ENCODE measurements around the gene HBA1. TPM values are rescaled to one million over a fixed set of nuclear protein-coding genes. Genes with fewer than 3 reads are reported as not detected.
A peak's percentile ranks its signal among the peaks of the same experiment; 100 is the strongest.
"Not testable (repeated sequence)": the region's sequence is repeated elsewhere in the genome, so short reads cannot be mapped to it uniquely, and the experiment has no call there.

Gene HBA1
- 100 to 1,000 TPM; 481 to 856 (median 780) TPM for polyA plus RNA-seq (ENCODE audit: insufficient read length in 4 of 4)

DNA sequence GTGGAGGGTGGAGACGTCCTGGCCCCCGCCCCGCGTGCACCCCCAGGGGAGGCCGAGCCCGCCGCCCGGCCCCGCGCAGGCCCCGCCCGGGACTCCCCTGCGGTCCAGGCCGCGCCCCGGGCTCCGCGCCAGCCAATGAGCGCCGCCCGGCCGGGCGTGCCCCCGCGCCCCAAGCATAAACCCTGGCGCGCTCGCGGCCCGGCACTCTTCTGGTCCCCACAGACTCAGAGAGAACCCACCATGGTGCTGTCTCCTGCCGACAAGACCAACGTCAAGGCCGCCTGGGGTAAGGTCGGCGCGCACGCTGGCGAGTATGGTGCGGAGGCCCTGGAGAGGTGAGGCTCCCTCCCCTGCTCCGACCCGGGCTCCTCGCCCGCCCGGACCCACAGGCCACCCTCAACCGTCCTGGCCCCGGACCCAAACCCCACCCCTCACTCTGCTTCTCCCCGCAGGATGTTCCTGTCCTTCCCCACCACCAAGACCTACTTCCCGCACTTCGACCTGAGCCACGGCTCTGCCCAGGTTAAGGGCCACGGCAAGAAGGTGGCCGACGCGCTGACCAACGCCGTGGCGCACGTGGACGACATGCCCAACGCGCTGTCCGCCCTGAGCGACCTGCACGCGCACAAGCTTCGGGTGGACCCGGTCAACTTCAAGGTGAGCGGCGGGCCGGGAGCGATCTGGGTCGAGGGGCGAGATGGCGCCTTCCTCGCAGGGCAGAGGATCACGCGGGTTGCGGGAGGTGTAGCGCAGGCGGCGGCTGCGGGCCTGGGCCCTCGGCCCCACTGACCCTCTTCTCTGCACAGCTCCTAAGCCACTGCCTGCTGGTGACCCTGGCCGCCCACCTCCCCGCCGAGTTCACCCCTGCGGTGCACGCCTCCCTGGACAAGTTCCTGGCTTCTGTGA, at the start of gene HBA1:
Gene HBA1, plus strand, starts transcription at position 204 of the 906 bp plus-strand sequence. Its CDS starts 37 bp downstream, at position 241.
- DNase-seq (ENCODE audit: low read depth in 4 of 4, low spot score in 2 of 4): not testable (repeated sequence)

GRCh38 chr16:129075-129474, 47.4 kb upstream of the HBA1 start:
- DNase-seq (ENCODE audit: low read depth in 4 of 4, low spot score in 2 of 4): no peak

DNA sequence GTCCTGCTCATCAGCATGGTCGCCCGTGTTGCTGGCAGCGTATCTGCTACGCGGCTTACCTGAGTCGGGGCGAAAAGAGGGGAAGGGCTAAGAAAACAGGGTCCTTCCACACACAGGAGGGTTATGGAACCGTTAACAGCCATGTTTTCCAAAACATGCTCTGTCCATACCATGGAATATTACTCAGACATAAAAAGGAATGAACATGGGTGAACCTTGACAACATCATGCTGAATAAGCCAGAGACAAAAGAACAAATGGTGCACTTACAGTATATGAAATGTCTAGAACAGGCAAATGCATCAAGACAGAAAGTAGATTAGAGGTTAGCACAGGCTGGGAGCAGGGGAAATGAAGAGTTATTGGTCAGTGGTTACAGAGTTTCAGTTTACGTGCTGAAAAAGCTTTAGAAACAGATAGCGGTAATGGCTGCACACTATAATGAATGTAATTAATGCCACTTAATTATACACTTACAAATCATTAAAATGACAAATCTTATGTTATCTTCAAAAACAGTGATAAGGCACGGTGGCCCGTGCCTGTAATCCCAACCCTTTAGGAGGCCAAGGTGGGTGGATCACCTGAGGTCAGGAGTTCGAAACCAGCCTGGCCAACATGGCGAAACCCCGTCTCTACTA, 45.8 kb upstream of the HBA1 start:
- DNase-seq (ENCODE audit: low read depth in 4 of 4, low spot score in 2 of 4): no peak

DNA sequence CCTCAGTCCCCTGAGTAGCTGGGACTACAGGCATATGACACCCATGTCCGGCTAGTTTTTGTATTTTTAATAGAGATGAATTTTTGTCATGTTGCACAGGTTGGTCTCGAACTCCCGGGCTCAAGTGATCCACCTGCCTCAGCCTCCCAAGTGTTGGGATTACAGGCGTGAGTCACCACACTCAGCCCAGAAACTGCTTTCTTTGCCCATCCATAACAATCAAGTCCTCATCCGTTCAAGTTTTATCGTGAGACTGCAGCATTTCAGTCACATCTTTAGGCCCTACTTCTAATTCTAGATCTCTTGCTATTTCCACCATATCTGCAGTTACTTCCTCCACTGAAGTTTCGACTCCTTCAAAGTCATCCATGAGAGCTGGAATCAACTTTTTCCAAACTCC, 44.4 kb upstream of the HBA1 start:
- no peak for DNase-seq (ENCODE audit: low read depth in 4 of 4, low spot score in 2 of 4)

DNA sequence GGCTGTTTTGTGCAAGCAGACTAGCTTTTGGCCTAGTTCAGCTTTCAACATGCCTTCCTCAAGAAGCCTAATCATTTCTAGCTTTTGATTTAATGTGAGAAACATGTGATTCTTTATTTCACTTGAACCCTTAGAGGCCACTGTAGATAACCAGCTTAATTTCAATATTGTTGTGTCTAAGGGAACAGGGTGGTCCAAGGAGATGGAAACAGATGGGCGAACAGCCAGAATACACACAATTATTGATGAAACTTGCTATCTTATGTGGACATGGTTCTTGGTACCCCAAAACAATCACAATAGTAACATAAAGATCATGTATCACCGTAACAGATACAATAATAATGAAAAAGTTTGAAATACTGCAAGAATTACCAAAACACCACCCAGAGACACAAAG, 42.8 kb upstream of the HBA1 start:
- no peak for DNase-seq (ENCODE audit: low read depth in 4 of 4, low spot score in 2 of 4)

GRCh38 chr16:138049-138417, 38.4 kb upstream of the HBA1 start:
- no peak for DNase-seq (ENCODE audit: low read depth in 4 of 4, low spot score in 2 of 4)

DNA sequence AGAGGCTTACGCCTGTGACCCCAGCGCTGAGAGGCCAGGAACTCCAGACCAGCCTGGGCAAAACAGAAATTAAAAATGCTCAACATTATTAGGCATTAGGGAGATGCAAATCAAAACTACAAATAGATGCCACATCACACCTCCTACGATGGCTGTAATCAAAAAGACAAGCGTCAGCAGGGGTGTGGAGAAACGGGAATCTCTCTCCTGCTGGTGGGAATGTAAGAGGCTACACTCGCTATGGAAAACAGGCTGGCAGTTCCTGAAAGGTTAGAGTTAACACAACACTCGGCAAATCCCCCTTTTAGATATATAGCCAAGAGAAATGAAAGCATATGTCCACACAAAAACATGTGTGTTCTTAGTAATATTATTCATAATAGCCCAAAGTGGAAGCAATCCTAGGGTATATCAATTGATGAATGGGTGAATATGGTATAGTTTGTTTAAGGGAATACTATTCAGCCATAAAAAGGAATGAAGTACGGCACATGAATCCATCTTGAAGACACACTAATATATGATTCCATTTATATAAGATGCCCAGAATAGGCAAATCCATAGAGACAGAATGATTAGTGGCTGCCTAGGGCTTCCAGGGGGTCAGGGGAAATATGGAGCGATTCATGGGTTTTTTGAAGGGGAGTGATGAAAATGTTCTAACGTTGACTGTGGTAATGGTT, 36.2 kb upstream of the HBA1 start:
- no peak for DNase-seq (ENCODE audit: low read depth in 4 of 4, low spot score in 2 of 4)

GRCh38 chr16:142405-142967, 34.0 kb upstream of the HBA1 start:
- DNase-seq (ENCODE audit: low read depth in 4 of 4, low spot score in 2 of 4): no peak

DNA sequence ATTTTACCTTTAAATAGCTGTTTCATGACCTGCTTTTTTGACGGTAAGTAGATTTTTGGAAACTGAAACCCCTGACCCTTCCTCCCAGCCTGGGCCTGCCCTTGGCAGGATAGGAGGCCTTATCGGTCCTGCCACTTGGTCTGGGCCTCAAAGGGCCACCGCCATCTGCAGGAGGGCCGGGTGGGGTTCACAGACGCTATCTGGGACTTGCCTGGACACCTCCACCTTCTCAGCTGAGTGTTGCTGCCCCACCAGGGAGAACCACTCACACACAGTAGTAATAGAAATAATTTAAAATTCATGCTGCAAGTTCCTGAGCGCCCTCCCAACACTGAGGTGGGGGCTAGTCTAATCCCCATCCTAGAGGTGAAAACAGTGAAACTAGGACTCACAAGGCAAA, 33.4 kb upstream of the HBA1 start:
- no peak for DNase-seq (ENCODE audit: low read depth in 4 of 4, low spot score in 2 of 4)

- no peak for DNase-seq (ENCODE audit: low read depth in 4 of 4, low spot score in 2 of 4)
These were observed 33.0 kb upstream of the HBA1 start for GRCh38 chr16:143456-143855.

DNA sequence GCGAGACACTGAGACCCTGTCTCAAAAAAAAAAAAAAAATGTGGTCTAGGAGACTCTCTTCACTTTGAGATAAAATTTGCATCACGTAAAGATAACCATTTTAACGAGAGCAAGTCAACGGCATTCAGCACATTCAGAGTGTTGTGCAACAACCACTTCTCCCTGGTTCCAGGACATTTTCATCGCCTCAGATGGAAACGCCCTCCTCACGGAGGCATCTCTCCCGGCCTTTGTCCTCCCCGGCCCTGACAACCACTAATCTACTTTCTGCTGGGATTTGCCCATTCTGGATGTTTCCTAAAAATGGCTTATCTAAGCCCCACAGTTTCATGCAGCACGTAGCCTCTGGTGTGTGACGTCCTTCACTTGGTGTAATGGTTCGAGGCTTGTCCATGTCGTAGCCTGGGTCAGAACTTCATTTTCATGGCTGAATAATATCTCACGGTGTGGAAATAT, 31.7 kb upstream of the HBA1 start:
- DNase-seq (ENCODE audit: low read depth in 4 of 4, low spot score in 2 of 4): no peak

DNA sequence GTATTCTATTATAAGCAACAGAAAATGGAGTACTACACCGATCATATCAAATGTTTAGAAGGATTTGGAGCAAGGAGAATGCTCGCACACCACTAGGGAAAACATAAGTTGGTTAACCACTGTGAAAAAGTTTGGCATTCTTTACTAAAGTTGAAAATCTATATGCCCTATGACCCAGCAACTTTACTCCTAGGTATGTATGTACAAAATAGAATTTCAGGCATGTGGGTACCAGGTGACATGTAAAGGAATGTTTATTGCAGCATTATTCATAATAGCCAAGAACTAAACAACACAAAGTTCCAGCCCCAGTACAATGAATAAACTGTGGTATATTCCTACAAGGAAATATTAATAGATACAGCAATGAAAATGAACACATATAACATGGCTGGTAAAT, 29.8 kb upstream of the HBA1 start:
- no peak for DNase-seq (ENCODE audit: low read depth in 4 of 4, low spot score in 2 of 4)

GRCh38 chr16:149024-149660, 27.3 kb upstream of the HBA1 start:
- no peak for DNase-seq (ENCODE audit: low read depth in 4 of 4, low spot score in 2 of 4)

GRCh38 chr16:152141-153128, 24.0 kb upstream of the HBA1 start, which contains the start of gene HBZ:
Gene HBZ, plus strand, starts transcription at chr16:152644. Its CDS starts 266 bp downstream, at chr16:152910.
- DNase-seq (ENCODE audit: low read depth in 4 of 4, low spot score in 2 of 4): no peak

GRCh38 chr16:153129-153521, 23.4 kb upstream of the HBA1 start:
- DNase-seq (ENCODE audit: low read depth in 4 of 4, low spot score in 2 of 4): not testable (repeated sequence)

GRCh38 chr16:153550-154216, 22.8 kb upstream of the HBA1 start:
- DNase-seq (ENCODE audit: low read depth in 4 of 4, low spot score in 2 of 4): not testable (repeated sequence)

DNA sequence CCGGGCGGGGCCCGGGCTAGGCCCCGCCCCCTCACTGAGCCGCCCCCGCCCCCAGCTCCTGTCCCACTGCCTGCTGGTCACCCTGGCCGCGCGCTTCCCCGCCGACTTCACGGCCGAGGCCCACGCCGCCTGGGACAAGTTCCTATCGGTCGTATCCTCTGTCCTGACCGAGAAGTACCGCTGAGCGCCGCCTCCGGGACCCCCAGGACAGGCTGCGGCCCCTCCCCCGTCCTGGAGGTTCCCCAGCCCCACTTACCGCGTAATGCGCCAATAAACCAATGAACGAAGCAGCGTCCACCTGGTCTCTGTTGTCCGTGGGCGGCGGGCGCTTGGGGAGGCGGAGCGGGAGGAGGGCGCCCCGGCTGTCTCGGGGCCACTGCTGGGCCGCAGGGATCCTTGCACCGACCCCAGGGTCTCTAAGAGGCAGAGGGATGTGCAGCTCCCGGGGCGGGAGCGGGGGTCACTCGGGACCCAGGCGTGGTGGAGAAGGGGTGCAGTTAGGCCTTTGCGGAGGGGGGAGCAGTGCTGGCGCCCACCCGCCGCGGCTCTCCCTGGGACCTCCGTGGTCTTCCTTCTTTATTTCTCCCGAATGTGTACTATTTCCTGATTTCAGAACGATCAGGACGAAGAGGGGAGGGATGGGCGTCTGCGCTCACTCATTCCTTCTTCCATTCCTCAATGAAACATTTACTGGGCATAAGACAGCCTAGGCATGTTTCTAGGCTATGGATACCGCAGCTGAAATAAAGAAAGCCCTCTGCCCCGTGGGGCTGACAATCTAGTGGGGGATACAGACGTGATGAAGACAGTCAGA, 22.1 kb upstream of the HBA1 start:
- DNase-seq (ENCODE audit: low read depth in 4 of 4, low spot score in 2 of 4): peak in 1 of 4 donors; percentile 37

DNA sequence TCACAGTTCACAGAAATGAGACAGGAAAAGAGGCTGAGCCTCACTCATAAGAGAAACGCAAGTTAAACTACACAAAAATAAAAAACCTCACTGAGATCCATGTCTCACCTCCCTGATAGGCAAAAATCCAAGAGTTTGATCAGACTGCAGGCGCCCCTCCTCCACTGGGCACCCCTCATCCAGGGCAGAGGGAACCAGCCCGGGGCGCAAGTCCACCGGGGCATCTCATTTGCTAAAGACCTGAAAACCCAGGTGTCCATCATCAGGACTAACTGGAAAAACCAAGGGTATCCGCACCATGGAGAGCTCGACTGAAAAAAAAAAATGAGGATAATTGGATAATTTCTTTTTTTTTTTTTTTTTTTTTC, 21.5 kb upstream of the HBA1 start:
- no peak for DNase-seq (ENCODE audit: low read depth in 4 of 4, low spot score in 2 of 4)

All from left renal cortex interstitium (tissue), 4 donors.